Measurements from ENCODE around the gene GATAD2A.

GATAD2A gene

DNA sequence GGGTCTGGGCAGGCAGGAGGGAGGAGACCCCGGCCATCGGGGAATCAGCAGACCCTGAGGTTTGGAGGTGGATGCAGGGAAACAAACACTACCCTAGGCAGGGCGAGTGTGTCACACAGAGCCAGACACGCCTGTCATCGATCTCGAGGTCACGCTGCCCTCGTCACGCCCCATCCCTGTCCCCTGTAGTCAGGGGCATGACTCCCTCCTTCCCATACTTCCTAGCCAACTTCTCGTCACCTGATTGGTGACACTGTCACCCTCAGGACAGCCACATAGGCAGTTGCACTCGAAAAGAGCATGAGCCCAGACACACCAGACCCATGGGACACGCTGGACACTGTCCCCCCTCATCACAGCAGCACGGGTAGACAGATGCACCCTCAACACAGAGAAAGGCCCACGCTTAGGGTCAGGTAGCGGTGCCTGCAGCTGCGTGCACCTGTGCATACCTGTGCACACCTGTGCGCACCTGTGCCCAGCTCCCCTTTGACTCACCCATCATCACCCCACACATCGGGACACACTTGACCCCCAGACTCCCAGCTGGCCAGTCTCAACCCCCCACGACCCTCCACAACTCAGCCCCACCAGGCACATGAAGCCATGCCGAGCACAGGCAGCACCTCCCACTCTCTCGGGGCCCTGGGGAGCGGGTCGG is 144.5 kb downstream of the GATAD2A start:
- DNase-seq: no peak

DNA sequence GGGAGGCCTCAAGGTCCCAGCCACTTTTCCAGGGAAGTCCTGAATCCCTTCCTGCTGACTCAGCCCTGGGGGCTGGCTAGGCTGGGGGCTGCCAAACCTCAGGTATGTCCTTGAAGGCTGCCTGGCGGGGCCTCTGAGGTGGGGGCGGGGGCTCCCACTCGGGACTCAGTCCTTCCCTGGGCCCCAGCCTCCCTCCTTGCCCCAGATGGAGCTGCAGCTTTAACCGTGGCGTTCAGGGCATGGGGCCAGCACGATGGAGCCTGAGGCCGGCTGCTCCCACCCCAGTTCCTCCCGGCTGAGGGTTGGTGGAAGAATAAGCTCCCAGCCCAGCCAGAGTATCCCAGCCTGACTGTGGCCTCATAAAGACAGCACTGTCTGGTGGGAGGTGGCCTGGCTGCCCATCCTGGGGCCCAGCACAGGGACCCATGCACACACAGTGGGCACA is 145.0 kb downstream of the GATAD2A start:
- no peak for DNase-seq

DNA sequence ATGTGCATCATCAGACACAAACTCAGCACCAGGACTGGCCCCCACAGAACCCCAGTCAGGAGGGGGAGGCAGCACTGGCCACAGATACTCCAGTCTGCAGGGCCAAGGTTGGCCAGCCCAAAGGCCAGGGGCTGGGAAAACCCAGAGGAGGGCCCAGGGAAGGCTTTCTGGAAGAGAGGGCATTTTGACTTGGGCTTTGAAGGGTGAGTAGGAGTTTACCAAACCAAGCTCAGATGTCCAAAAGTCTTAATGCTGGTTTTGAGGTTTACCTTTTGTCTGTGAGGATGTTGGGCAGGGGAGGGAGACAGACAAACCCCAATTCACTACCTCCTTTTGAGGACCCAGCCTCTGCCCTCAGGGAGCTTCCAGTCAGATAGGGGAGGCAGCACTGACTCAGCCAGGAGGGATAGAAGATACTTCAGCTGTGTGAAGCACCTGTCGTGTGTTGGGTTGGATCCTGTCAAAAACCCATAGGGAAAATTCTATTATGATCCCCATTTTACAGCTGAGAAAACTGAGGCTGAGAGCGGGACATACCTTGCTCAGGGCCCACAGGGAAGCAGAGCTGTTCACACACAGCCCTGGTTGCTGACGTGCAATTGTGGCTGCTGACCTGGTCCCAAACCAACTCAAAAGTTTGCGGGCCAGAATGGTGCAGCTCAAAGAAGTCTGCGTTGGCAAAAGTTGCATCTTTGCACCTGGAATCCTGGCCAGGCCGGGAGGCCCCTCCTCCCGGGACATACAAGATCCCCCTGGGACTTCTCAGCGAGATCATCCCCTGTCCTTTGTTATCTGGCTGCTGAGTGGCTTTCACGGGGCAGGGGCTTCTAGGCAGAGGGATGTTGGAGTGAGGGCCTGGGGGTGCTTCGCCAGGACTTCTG is 145.7 kb downstream of the GATAD2A start:
- no peak for DNase-seq

DNA sequence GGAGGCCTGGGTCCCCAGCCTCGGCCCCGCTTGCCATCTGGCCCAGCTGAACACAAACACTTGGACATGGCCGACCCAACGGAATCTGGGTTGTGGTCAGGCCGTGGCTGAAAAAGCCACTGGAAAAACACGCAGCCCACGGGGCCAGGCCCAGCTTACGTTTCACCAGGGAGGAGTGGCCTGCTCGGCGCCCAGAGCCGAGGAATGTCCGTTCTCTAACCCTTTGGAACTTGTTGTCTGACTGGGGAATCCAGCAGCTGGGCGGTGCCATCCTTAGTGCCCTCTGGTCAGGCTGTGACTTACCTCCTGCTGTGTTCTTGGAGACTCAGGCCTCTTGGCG is 146.3 kb downstream of the GATAD2A start:
- no peak for DNase-seq

DNA sequence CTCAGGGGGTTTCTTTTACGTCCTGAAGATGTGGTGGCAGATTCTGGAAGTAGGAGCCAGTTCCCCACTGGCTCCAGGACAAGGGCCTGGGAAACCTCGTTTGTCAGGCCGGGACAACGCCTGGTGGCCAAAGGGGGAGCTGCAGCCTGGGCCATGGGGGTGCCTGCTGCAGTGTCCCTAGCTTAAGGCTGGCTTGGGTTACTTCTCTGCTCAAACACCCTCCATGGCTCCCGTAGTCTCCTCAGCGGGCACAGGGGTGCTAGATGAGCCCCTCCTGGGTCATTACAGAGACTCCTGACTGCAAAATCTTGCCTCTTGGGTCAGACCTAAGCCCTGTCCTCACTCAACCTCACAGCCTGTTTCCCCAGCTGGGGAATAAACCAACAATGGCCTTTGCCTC is 147.3 kb downstream of the GATAD2A start:
- peak; percentile 36 for DNase-seq

DNA sequence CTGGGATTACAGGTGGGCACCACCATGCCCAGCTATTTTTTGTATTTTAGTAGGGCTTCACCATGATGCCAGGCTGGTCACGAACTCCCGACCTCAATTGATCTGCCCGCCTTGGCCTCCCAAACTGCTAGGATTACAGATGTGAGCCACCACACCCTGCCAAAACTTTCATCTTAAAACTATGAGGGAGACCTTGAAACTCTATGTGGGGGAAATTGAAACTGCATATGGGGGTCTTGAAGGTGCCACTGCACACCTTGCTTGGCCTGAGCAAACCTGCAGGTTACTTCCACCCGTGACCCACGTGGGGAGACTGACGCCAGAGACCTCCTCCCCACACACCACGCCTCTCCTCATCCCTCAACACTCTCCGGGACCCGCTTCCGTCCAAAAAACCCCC is 148.2 kb downstream of the GATAD2A start:
- no peak for DNase-seq

DNA sequence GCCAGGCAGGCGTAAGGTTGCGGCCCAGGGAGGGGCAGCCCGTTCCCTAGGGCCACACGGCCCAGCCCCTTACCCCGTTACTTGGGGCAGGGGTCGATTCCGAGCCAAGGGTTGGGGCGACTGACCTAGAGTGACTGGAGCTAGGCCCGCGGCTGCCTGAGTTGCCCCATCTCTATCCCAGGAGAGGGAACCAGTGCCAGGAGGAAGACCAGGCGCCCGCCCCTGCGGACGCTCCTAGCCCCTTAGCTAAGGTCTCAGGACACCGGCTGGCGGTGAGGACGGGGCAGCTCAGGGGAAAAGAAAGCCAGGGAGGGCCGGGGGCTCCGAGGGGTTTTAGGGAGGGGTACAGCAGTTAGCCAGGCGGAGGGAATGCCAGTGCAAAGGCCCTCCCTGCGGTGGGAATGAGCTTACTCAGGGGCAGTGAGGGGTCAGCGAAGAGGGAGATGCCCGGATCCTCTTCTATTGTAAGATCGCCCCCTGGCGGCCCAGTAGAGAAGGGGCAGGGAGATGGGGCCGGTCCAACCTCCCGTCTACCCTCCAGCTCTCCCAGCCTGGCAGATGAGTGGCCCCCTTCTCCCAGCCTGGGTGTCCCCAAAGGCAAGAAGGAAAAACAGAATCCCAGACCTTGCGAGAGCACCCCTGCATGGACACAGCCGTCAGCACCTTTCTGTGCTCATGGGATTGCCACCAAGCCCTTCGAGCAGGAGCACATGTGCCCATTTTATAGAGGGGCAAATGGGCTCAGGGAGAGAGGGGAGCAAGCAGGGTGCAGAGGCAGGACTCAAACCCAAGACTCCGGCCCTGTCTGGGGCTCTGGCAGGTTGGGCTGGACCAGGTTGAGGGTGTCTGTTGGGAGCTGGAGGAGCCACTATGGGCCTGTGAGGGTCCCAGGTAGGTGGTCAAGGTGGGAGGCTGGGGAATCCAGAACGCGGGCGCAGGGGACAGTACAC is 148.9 kb downstream of the GATAD2A start:
- peak; percentile 56 for DNase-seq

DNA sequence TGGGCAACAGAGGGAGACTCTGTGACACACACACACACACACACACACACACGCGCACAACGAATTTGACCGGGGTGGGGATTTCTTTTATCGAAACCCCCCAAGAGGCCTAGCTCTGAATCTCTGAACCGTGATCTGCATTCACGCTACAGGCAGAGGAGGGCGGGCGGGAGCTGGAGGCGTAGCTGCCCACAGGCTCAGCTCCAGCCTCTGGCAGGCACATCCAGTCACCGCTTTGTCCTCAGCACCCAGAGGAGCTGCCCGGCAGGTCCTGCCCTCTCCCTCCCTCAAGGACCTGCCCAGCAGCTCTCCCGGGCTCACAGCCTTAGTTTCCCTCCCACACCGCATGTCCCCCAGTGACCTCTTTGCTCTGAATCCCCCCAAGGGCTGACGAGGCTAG is 152.6 kb downstream of the GATAD2A start:
- no peak for DNase-seq

All from activated CD4-positive, alpha-beta T cell treated with anti-CD3 and anti-CD28 coated beads, Interleukin-2, amount 50 U/mL, for 1 hour (primary cell).